Esophagus muscularis mucosa (tissue), 3 donors: ENCODE measurements around the gene CLDN10.
"Not testable (repeated sequence)": the region's sequence is repeated elsewhere in the genome, so short reads cannot be mapped to it uniquely, and the experiment has no call there.

Source experiments
- POLR2A ChIP-seq: fragments of 450-650 bp; IDR thresholded peaks from one replicate; pipeline ENCODE4 v1.6.1; 2017; ENCODE audit warnings: antibody characterized with exemption, moderate library complexity, mild to moderate bottlenecking, low read depth
- TF ChIP-seq, protein P1 (sequence below), 3 experiments: fragments of 200-600 bp in 2 of 3; fragments of 450-650 bp in 1 of 3; sonication (generic) in 2 of 3; IDR thresholded peaks; one replicate each; pipeline ENCODE4 v1.5.1; 2017 to 2019; ENCODE audit warnings: antibody characterized with exemption in 3 of 3, mild to moderate bottlenecking in 2 of 3, moderate library complexity in 1 of 3

DNA sequence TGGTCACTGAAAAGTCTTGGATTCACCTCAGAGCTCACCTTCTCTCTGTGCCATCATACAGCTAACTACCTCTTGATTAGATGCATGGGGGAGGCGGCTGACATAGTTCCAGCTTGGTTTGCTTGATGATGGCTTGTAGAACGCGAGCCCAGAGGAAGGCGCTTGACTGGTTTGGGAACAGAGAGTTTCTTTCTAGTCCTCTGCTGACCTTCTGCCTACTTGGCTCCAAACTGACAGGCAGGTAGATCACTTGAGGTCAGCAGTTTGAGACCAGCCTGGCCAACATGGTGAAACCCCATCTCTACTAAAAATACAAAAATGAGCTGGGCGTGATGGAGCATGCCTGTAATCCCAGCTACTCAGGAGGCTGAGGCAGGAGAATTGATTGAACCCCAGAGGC is 36.9 kb upstream of the CLDN10 start:
- TF ChIP-seq, protein P1, sequence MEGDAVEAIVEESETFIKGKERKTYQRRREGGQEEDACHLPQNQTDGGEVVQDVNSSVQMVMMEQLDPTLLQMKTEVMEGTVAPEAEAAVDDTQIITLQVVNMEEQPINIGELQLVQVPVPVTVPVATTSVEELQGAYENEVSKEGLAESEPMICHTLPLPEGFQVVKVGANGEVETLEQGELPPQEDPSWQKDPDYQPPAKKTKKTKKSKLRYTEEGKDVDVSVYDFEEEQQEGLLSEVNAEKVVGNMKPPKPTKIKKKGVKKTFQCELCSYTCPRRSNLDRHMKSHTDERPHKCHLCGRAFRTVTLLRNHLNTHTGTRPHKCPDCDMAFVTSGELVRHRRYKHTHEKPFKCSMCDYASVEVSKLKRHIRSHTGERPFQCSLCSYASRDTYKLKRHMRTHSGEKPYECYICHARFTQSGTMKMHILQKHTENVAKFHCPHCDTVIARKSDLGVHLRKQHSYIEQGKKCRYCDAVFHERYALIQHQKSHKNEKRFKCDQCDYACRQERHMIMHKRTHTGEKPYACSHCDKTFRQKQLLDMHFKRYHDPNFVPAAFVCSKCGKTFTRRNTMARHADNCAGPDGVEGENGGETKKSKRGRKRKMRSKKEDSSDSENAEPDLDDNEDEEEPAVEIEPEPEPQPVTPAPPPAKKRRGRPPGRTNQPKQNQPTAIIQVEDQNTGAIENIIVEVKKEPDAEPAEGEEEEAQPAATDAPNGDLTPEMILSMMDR (IDR thresholded peaks at IDR 0.05), result not testable (repeated sequence)
- TF ChIP-seq POLR2A, result not testable (repeated sequence)
